ENCODE results near the gene IL17REL. TPM values are rescaled to one million over a fixed set of nuclear protein-coding genes. Genes with fewer than 3 reads are reported as not detected.
"Not testable (repeated sequence)": the region's sequence is repeated elsewhere in the genome, so short reads cannot be mapped to it uniquely, and the experiment has no call there.

The IL17REL gene
- total RNA-seq, 4 donors from 2014 or later = not detected

DNA sequence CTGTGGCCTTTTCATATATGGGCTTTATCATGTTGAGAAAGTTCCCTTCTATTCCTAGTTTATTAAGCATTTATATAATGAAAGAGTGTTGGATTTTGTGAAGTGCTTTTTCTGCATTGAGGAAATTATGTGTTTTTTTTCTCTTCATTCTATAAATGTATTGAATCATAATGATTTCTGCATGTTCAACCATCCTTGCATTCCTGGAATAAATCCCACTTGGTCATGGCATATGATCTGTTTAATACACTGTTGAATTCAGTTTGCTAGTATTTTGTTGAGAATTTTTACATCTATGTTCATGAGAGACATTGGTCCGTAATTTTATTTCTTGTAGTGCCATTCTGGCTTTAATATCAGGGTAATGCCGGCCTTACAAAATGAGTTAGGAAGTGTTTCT, 26.2 kb downstream of the IL17REL start:
- no peak for DNase-seq (ENCODE audit: low spot score)
- ATAC-seq (ENCODE audit: low FRiP score) = no peak
- TF ChIP-seq CTCF (IDR thresholded peaks at IDR 0.05) = no peak

DNA sequence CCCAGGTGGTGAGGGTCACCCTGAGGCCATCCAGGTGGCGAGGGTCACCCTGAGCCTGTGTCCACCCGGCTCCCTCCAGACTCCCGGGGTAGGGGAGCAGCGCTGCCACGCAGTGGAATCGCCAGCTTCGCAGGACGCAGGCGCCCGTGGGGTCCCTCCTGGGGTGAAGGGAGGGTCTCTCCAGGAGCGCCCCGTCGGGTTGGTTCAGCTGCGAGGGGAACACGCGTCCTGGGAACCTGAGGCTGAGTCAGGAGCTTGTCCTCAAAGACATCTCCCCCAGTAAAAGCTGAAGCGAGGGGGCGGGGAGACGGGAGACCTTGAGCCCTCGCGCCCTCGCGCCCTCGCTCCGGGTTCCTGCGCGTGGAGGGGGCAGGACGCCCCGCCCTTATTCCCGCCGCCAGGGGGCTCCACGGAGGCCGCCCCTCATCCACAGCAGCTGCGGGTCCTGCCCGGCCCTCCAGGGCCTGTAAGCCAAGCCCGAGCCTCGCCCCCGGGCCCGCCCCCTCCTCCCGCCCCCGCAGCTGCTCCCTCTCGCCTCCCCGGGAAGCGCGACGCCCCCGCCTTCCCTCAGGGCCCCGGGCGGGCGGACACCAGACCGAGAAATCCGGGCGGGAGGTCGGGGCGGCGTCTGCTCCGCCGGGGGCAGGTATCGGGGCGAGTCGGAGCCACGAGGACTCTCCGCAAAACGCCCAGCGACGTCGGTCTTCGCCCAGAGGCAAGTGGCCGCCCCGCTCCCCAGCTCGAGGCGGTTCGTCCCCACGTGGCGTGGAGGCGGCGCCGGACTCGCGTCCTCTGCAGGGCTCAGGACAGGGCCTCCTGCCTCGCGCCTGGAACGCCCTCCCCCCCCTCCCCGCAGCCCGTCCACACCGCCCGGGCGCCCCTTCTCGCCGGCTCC, 29.2 kb downstream of the IL17REL start:
- DNase-seq (ENCODE audit: low spot score) (peak; percentile 23), ATAC-seq (ENCODE audit: low FRiP score) (peak; percentile 57)
- no peak for TF ChIP-seq CTCF (IDR thresholded peaks at IDR 0.05)

DNA sequence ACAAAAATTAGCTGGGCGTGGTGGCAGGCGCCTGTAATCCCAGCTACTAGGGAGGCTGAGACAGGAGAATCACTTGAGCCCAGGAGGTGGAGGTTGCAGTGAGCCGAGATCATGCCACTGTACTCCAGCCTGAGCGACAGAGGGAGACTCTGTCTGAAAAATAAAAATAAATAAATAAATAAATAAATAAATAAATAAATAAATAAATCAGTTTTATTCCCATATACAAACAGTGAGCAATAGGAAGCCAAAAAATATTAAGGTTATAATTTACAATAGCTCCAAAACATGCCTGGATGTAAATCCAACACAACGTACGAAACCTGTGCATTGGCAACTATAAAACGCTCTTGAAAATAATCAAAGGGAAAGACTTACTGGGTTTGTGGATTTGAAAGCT, 30.8 kb downstream of the IL17REL start:
- DNase-seq (ENCODE audit: low spot score); ATAC-seq (ENCODE audit: low FRiP score): not testable (repeated sequence)

DNA sequence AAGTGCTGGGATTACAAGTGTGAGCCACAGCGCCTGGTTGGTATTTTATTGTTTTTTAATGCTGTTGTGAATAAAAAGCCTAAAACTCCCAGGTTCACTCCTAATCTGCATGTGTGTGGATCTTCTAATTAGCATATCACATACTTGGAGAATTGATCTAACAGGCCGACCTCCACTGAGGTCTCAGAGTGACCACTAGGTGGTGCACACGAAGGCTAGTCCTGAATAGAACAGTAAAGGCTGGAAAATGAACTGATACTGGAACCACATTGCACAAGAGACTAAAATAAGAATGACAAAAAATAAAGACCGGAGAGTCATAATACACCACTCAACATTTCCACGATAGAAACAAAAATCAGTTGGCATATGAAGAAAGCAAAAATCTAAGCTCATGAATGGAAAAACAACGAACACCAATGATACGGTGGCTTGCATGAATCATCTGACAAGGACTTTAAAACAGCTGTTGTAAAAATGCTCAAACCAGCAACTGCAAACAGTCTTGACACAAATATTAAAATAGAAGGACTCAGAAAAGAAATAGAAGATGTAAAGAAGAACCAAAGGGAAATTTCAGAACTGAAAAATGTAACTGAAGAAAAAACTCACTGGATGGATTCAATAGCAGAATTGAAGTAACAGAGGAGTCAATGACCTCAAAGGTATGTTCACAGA, 32.8 kb downstream of the IL17REL start:
- ATAC-seq (ENCODE audit: low FRiP score) (no peak), DNase-seq (ENCODE audit: low spot score) (peak; percentile 20)
- TF ChIP-seq CTCF (IDR thresholded peaks at IDR 0.05) = no peak

DNA sequence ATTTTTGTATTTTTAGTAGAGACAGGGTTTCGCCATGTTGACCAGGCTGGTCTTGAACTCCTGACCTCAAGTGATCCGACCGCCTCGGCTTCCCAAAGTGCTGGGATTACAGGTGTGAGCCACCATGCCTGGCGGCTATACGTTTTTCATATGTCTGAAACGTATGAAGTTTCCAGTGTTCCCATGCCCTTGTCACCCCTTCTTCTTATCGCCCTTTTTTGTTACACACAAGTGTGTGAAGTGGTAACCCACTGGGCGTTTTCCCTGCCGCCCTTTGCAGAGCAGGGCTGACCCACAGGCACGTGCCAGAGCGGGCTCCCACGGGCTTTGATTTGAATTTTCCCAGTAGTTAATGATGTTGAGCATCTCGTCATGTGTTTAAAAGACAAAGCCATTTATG, 35.0 kb downstream of the IL17REL start:
- no peak for ATAC-seq (ENCODE audit: low FRiP score)
- DNase-seq (ENCODE audit: low spot score) = peak; percentile 18
- TF ChIP-seq CTCF (IDR thresholded peaks at IDR 0.05) = no peak

- DNase-seq (ENCODE audit: low spot score) (peak; percentile 21), ATAC-seq (ENCODE audit: low FRiP score) (peak; percentile 3)
- TF ChIP-seq CTCF (IDR thresholded peaks at IDR 0.05) = no peak
Observed at GRCh38 chr22:49976439-49977175, 36.0 kb downstream of the IL17REL start.

Measured in omental fat pad (tissue), 4 donors.